ENCODE results near the gene DACT2. TPM values are rescaled to one million over a fixed set of nuclear protein-coding genes. Genes with fewer than 3 reads are reported as not detected.

The DACT2 gene
- total and polyA plus RNA-seq, 2 donors (not counting 1 experiment from before 2014, with no cell fraction given) = not detected

GRCh38 chr6:168355716-168356522 is 36.3 kb upstream of the DACT2 start:
- Histone ChIP-seq H2AFZ (ENCODE audit: low read length) (no peak overlapping the region), H3K4me1 (ENCODE audit: control insufficient read depth, extremely low read depth, insufficient read depth, low read length) (no peaks in the 10 kb centered on the region), H3K4me2 (ENCODE audit: extremely low read depth, insufficient read depth, low read length) (no peak overlapping the region), H3K4me3 (replicated peaks in 1 of 4; ENCODE audit: control extremely low read depth in 1 of 4, insufficient read depth in 1 of 4, low read depth in 3 of 4, low read length in 4 of 4) (no peak overlapping the region), H4K20me1 (ENCODE audit: control insufficient read depth, extremely low read depth, insufficient read depth, low read length) (no peaks in the 10 kb centered on the region), H3K27ac (ENCODE audit: insufficient read depth, low read length) (no peak overlapping the region), H3K27me3 (ENCODE audit: control insufficient read depth, insufficient read depth, low read length) (no peaks in the 10 kb centered on the region), H3K9me3 (ENCODE audit: control insufficient read depth, insufficient read depth, low read depth, low read length) (no peaks in the 10 kb centered on the region), H3K36me3 (ENCODE audit: control insufficient read depth, insufficient read depth, low read length) (no peaks in the 10 kb centered on the region), H3K79me2 (ENCODE audit: control insufficient read depth, insufficient read depth, low read length) (no peaks in the 10 kb centered on the region), H3K9ac (ENCODE audit: insufficient read depth, low read length) (no peak overlapping the region)
- DNase-seq (ENCODE audit: low read depth in 2 of 2) = no peak
- TF ChIP-seq CTCF (conservative IDR thresholded peaks at IDR 0.05 in 1 of 2, IDR thresholded peaks at IDR 0.05 in 1 of 2; ENCODE audit: low read depth in 1 of 2, low read length in 2 of 2) (no peak), EZH2 (IDR thresholded peaks at IDR 0.05; ENCODE audit: low read length, missing control alignments) (no peak)

- Histone ChIP-seq H3K4me2 (ENCODE audit: extremely low read depth, insufficient read depth, low read length) (no peak overlapping the region), H3K36me3 (ENCODE audit: control insufficient read depth, insufficient read depth, low read length) (no peaks in the 10 kb centered on the region), H4K20me1 (ENCODE audit: control insufficient read depth, extremely low read depth, insufficient read depth, low read length) (no peaks in the 10 kb centered on the region), H3K27me3 (ENCODE audit: control insufficient read depth, insufficient read depth, low read length) (no peaks in the 10 kb centered on the region), H3K9ac (ENCODE audit: insufficient read depth, low read length) (no peak overlapping the region), H3K27ac (ENCODE audit: insufficient read depth, low read length) (no peak overlapping the region), H3K79me2 (ENCODE audit: control insufficient read depth, insufficient read depth, low read length) (no peaks in the 10 kb centered on the region), H3K9me3 (ENCODE audit: control insufficient read depth, insufficient read depth, low read depth, low read length) (no peaks in the 10 kb centered on the region), H3K4me1 (ENCODE audit: control insufficient read depth, extremely low read depth, insufficient read depth, low read length) (no peaks in the 10 kb centered on the region), H3K4me3 (replicated peaks in 1 of 4; ENCODE audit: control extremely low read depth in 1 of 4, insufficient read depth in 1 of 4, low read depth in 3 of 4, low read length in 4 of 4) (no peak overlapping the region), H2AFZ (ENCODE audit: low read length) (no peak overlapping the region)
- no peak for DNase-seq (ENCODE audit: low read depth in 2 of 2)
- TF ChIP-seq EZH2 (IDR thresholded peaks at IDR 0.05; ENCODE audit: low read length, missing control alignments) = no peak
- TF ChIP-seq CTCF (conservative IDR thresholded peaks at IDR 0.05 in 1 of 2, IDR thresholded peaks at IDR 0.05 in 1 of 2; ENCODE audit: low read depth in 1 of 2, low read length in 2 of 2) = no peak
Observed at GRCh38 chr6:168354338-168354737, 34.8 kb upstream of the DACT2 start.

- Histone ChIP-seq H3K27ac (ENCODE audit: insufficient read depth, low read length) (no peak overlapping the region), H4K20me1 (ENCODE audit: control insufficient read depth, extremely low read depth, insufficient read depth, low read length) (no peaks in the 10 kb centered on the region), H3K9me3 (ENCODE audit: control insufficient read depth, insufficient read depth, low read depth, low read length) (no peaks in the 10 kb centered on the region), H3K9ac (ENCODE audit: insufficient read depth, low read length) (no peak overlapping the region), H3K36me3 (ENCODE audit: control insufficient read depth, insufficient read depth, low read length) (no peaks in the 10 kb centered on the region), H3K27me3 (ENCODE audit: control insufficient read depth, insufficient read depth, low read length) (no peaks in the 10 kb centered on the region), H3K4me1 (ENCODE audit: control insufficient read depth, extremely low read depth, insufficient read depth, low read length) (no peaks in the 10 kb centered on the region), H3K79me2 (ENCODE audit: control insufficient read depth, insufficient read depth, low read length) (no peaks in the 10 kb centered on the region), H3K4me2 (ENCODE audit: extremely low read depth, insufficient read depth, low read length) (no peak overlapping the region), H3K4me3 (replicated peaks in 1 of 4; ENCODE audit: control extremely low read depth in 1 of 4, insufficient read depth in 1 of 4, low read depth in 3 of 4, low read length in 4 of 4) (no peak overlapping the region), H2AFZ (ENCODE audit: low read length) (no peak overlapping the region)
- DNase-seq (ENCODE audit: low read depth in 2 of 2) = no peak
- TF ChIP-seq CTCF (conservative IDR thresholded peaks at IDR 0.05 in 1 of 2, IDR thresholded peaks at IDR 0.05 in 1 of 2; ENCODE audit: low read depth in 1 of 2, low read length in 2 of 2) = no peak
- no peak for TF ChIP-seq EZH2 (IDR thresholded peaks at IDR 0.05; ENCODE audit: low read length, missing control alignments)
Observed at GRCh38 chr6:168353041-168353440, 33.5 kb upstream of the DACT2 start.
